ENCODE measurements around the gene WNK3.
A peak's percentile ranks its signal among the peaks of the same experiment; 100 is the strongest.

Gene WNK3

GRCh38 chrX:54237014-54237413 lies 120.8 kb downstream of the WNK3 start:
- DNase-seq = no peak

GRCh38 chrX:54230435-54231148 lies 127.3 kb downstream of the WNK3 start:
- DNase-seq = no peak

GRCh38 chrX:54223581-54223980 lies 134.3 kb downstream of the WNK3 start:
- no peak for DNase-seq

- DNase-seq = no peak
Measured at GRCh38 chrX:54213603-54214002, 144.2 kb downstream of the WNK3 start.

- no peak for DNase-seq
Measured at GRCh38 chrX:54208531-54208930, 149.3 kb downstream of the WNK3 start.

GRCh38 chrX:54198262-54198661 lies 159.6 kb downstream of the WNK3 start:
- DNase-seq = no peak

GRCh38 chrX:54194982-54195588 lies 162.8 kb downstream of the WNK3 start:
- DNase-seq = no peak

GRCh38 chrX:54193085-54193821 lies 164.6 kb downstream of the WNK3 start:
- no peak for DNase-seq

GRCh38 chrX:54184474-54184873 lies 173.4 kb downstream of the WNK3 start:
- no peak for DNase-seq

- DNase-seq = peak; percentile 70
Measured at GRCh38 chrX:54182864-54183613, 174.8 kb downstream of the WNK3 start, which contains the start of gene FAM120C. Gene FAM120C, minus strand, starts transcription at chrX:54183254. Its CDS starts 56 bp downstream, at chrX:54183198.

- peak; percentile 72 for DNase-seq
Measured at GRCh38 chrX:54182194-54182863, 175.5 kb downstream of the WNK3 start.

- no peak for DNase-seq
Measured at GRCh38 chrX:54181202-54181953, 176.5 kb downstream of the WNK3 start.

GRCh38 chrX:54180403-54180802 lies 177.4 kb downstream of the WNK3 start:
- no peak for DNase-seq

GRCh38 chrX:54178100-54178940 lies 179.5 kb downstream of the WNK3 start:
- DNase-seq = no peak

- no peak for DNase-seq
Measured at GRCh38 chrX:54177306-54177705, 180.5 kb downstream of the WNK3 start.

- DNase-seq = no peak
Measured at GRCh38 chrX:54173791-54174190, 184.1 kb downstream of the WNK3 start.

GRCh38 chrX:54172455-54172854 lies 185.4 kb downstream of the WNK3 start:
- DNase-seq = no peak

GRCh38 chrX:54171527-54172250 lies 186.2 kb downstream of the WNK3 start:
- no peak for DNase-seq

GRCh38 chrX:54171091-54171490 lies 186.8 kb downstream of the WNK3 start:
- no peak for DNase-seq

- no peak for DNase-seq
Measured at GRCh38 chrX:54166915-54167314, 190.9 kb downstream of the WNK3 start.

Measured in CD4-positive, alpha-beta T cell treated with Interleukin-12 subunit alpha and Interleukin-12 subunit beta, for 1 hour (primary cell).